PC-9 (cell line): ENCODE results near the gene GNB1. TPM values are rescaled to one million over a fixed set of nuclear protein-coding genes. Genes with fewer than 3 reads are reported as not detected.

Source experiments
- BruUV-seq: library from RNA; stranded (reverse); fragments of 400-500 nt; replicated peaks from 2 replicates; lab custom pipeline; 2021; lab: Mats Ljungman, UMichigan
- CTCF ChIA-PET: fragments of 300-600 bp; sonication (Branson Sonifier 250); formaldehyde crosslinking; loops from one replicate; lab custom pipeline; 2022; ENCODE audit warnings: antibody characterized with exemption; lab: Charles Lee
- POLR2A ChIA-PET: fragments of 300-600 bp; sonication (Branson Sonifier 250); formaldehyde crosslinking; loops from one replicate; lab custom pipeline; 2022; ENCODE audit warnings: antibody characterized with exemption; ENCODE audit not compliant: unreplicated experiment; lab: Charles Lee
- DNase-seq, 2 experiments: peaks; one replicate each; pipeline versions ENCODE4 v3.0.0 to v3.0.0-alpha.2; 2015 to 2022; ENCODE audit warnings: mixed read lengths in 1 of 2
- H2AFZ ChIP-seq: fragments of 200-600 bp; sonication (generic); 2 replicates; pipeline ENCODE4 v1.8.1; 2017; ENCODE audit warnings: antibody characterized with exemption
- H3F3A ChIP-seq: fragments of 200-600 bp; sonication (generic); 2 replicates; pipeline ENCODE4 v1.8.1; 2017; ENCODE audit warnings: antibody characterized with exemption, mild to moderate bottlenecking, low read depth; ENCODE audit not compliant: insufficient read depth
- H3K27ac ChIP-seq: fragments of 200-600 bp; sonication (generic); 2 replicates; pipeline ENCODE4 v1.6.1; 2016; ENCODE audit warnings: mixed run types
- H3K27me3 ChIP-seq: fragments of 200-600 bp; sonication (generic); 2 replicates; pipeline ENCODE4 v1.6.1; 2016; ENCODE audit warnings: low read depth, mixed run types; ENCODE audit not compliant: insufficient read depth
- H3K36me3 ChIP-seq: fragments of 200-600 bp; sonication (generic); 2 replicates; pipeline ENCODE4 v1.6.1; 2016; ENCODE audit warnings: low read depth, mixed run types
- H3K4me1 ChIP-seq: fragments of 200-600 bp; sonication (generic); replicated peaks from 2 replicates; pipeline ENCODE4 v1.6.1; 2016; ENCODE audit warnings: mixed run types; ENCODE audit not compliant: insufficient read depth
- H3K4me2 ChIP-seq: fragments of 200-600 bp; sonication (generic); 2 replicates; pipeline ENCODE4 v1.6.1; 2017; ENCODE audit warnings: mixed run types
- H3K4me3 ChIP-seq: fragments of 200-600 bp; sonication (generic); 2 replicates; pipeline ENCODE4 v1.6.1; 2016; ENCODE audit warnings: mixed run types
- H3K79me2 ChIP-seq: fragments of 200-600 bp; sonication (generic); 2 replicates; pipeline ENCODE4 v1.6.1; 2017; ENCODE audit warnings: low read depth, mixed run types
- H3K9me2 ChIP-seq: fragments of 200-600 bp; sonication (generic); 2 replicates; pipeline ENCODE4 v1.8.1; 2017; ENCODE audit warnings: mild to moderate bottlenecking; ENCODE audit not compliant: insufficient read depth
- H3K9me3 ChIP-seq: fragments of 200-600 bp; sonication (generic); 2 replicates; pipeline ENCODE4 v1.8.1; 2016; ENCODE audit warnings: low read depth; ENCODE audit not compliant: insufficient read depth
- H4K20me1 ChIP-seq: fragments of 200-600 bp; sonication (generic); 2 replicates; pipeline ENCODE4 v1.8.1; 2017; ENCODE audit not compliant: insufficient read depth
- CTCF ChIP-seq: fragments of 200-600 bp; sonication (generic); conservative IDR thresholded peaks from 2 replicates; pipeline ENCODE4 v1.6.1; 2017; ENCODE audit warnings: mixed run types, antibody characterized with exemption, mild to moderate bottlenecking, moderate library complexity
- EZH2 ChIP-seq: fragments of 200-600 bp; sonication (generic); IDR thresholded peaks from 2 replicates; pipeline ENCODE4 v1.8.0; 2017; ENCODE audit warnings: antibody characterized with exemption, low read depth
- intact Hi-C: fragments of 100-400 bp; cut with micrococcal nuclease; formaldehyde crosslinking; loops from one replicate; pipeline ENCODE4 v1.10.0; 2022; ENCODE audit not compliant: unreplicated experiment
- total RNA-seq: library from RNA; stranded (reverse); gene quantifications from 2 replicates; pipeline ENCODE4 v1.2.3, GENCODE V29; 2021

Gene GNB1
- total RNA-seq, 1 experiment from 2014 or later: 286 TPM

- no peak for DNase-seq
- H3K27ac ChIP-seq: no peak overlapping the region
- intact Hi-C loops: no loop called here
- H3K79me2 ChIP-seq: peaks cover 97% of the 10 kb centered on the region
- BruUV-seq: TSS peak; percentile 12
- no peak overlapping the region for H3K4me3 ChIP-seq
- H3K36me3 ChIP-seq: 0 out of 2 replicates have a peak, but pooled peaks cover 5% of the 10 kb centered on the region
- no peak overlapping the region for H3K4me2 ChIP-seq
- TF ChIP-seq EZH2 (no peak), CTCF (no peak)
- no peak overlapping the region for H2AFZ ChIP-seq
- no peaks in the 10 kb centered on the region for H3F3A ChIP-seq
- H3K9me3 ChIP-seq: no peaks in the 10 kb centered on the region
- H3K4me1 ChIP-seq: no peaks in the 10 kb centered on the region
- peaks cover 92% of the 10 kb centered on the region for H4K20me1 ChIP-seq
- ChIA-PET CTCF (no interaction called here), POLR2A (no interaction called here)
- H3K9me2 ChIP-seq: no peaks in the 10 kb centered on the region
- H3K27me3 ChIP-seq: no peaks in the 10 kb centered on the region
These were observed 15.0 kb downstream of the GNB1 start for GRCh38 chr1:1875932-1876331.

GRCh38 chr1:1874901-1875300 lies 16.0 kb downstream of the GNB1 start:
- DNase-seq: no peak
- Histone ChIP-seq H3K9me3 (no peaks in the 10 kb centered on the region), H3K79me2 (peaks cover 97% of the 10 kb centered on the region), H3F3A (no peaks in the 10 kb centered on the region; the same call in 1 of the 2 replicates), H3K4me1 (no peaks in the 10 kb centered on the region), H3K9me2 (no peaks in the 10 kb centered on the region), H3K36me3 (0 out of 2 replicates have a peak, but pooled peaks cover 5% of the 10 kb centered on the region), H4K20me1 (peaks cover 92% of the 10 kb centered on the region), H3K27me3 (no peaks in the 10 kb centered on the region), H2AFZ (no peak overlapping the region), H3K4me3 (no peak overlapping the region), H3K27ac (no peak overlapping the region), H3K4me2 (no peak overlapping the region)
- TF ChIP-seq EZH2: no peak
- no peak for TF ChIP-seq CTCF
- intact Hi-C loops: no loop called here
- BruUV-seq: no TSS peak
- POLR2A ChIA-PET: interaction anchor here (0.7 kb wide), 1 partner anchor 397 kb away, joined by 4 read pairs; no protein-coding TSS in a partner anchor
- CTCF ChIA-PET: no interaction called here

GRCh38 chr1:1873186-1873585 lies 17.7 kb downstream of the GNB1 start:
- H3K27me3 ChIP-seq: no peaks in the 10 kb centered on the region
- BruUV-seq: no TSS peak
- no peak overlapping the region for H3K4me2 ChIP-seq
- H4K20me1 ChIP-seq: peaks cover 90% of the 10 kb centered on the region
- peaks cover 97% of the 10 kb centered on the region for H3K79me2 ChIP-seq
- H3K36me3 ChIP-seq: 0 out of 2 replicates have a peak, but pooled peaks cover 5% of the 10 kb centered on the region
- ChIA-PET POLR2A (no interaction called here), CTCF (no interaction called here)
- TF ChIP-seq EZH2 (no peak), CTCF (no peak)
- no peaks in the 10 kb centered on the region for H3K4me1 ChIP-seq
- H3K27ac ChIP-seq: no peak overlapping the region
- no peaks in the 10 kb centered on the region for H3K9me2 ChIP-seq
- peaks cover 4% of the 10 kb centered on the region; the same call in 1 of the 2 replicates for H3F3A ChIP-seq
- intact Hi-C loops: no loop called here
- no peaks in the 10 kb centered on the region for H3K9me3 ChIP-seq
- H2AFZ ChIP-seq: no peak overlapping the region
- no peak for DNase-seq
- H3K4me3 ChIP-seq: no peak overlapping the region
